Measurements from ENCODE around the gene POR. TPM values are rescaled to one million over a fixed set of nuclear protein-coding genes. Genes with fewer than 3 reads are reported as not detected.
A peak's percentile ranks its signal among the peaks of the same experiment; 100 is the strongest.
"Not testable (repeated sequence)": the region's sequence is repeated elsewhere in the genome, so short reads cannot be mapped to it uniquely, and the experiment has no call there.

POR gene
- total RNA-seq, 1 donor from 2014 or later = 232 TPM

- Histone ChIP-seq H3K36me3 (peaks cover 15% of the 10 kb centered on the region), H3K27me3 (no peaks in the 10 kb centered on the region), H3K4me3 (no peak overlapping the region), H3K9me3 (no peaks in the 10 kb centered on the region), H3K27ac (peak overlapping the region; percentile 30), H3K4me1 (peaks cover 28% of the 10 kb centered on the region)
- TF ChIP-seq CTCF (IDR thresholded peaks at IDR 0.05) = no peak
- intact Hi-C loops (cut with DNase I) = no loop called here
- DNase-seq = no peak
- no peak for ATAC-seq
These were observed 93.3 kb downstream of the POR start for GRCh38 chr7:76008156-76008687.

- DNase-seq = no peak
- ATAC-seq = peak; percentile 19
- no peak for TF ChIP-seq CTCF (IDR thresholded peaks at IDR 0.05)
- intact Hi-C loops (cut with DNase I) = no loop called here
- Histone ChIP-seq H3K36me3 (peaks cover 4% of the 10 kb centered on the region), H3K4me3 (no peak overlapping the region), H3K9me3 (no peaks in the 10 kb centered on the region), H3K27me3 (no peaks in the 10 kb centered on the region), H3K4me1 (peaks cover 28% of the 10 kb centered on the region), H3K27ac (peak overlapping the region; percentile 53)
These were observed 95.0 kb downstream of the POR start for GRCh38 chr7:76009672-76010600.

GRCh38 chr7:76011442-76011861, 96.5 kb downstream of the POR start:
- DNase-seq = no peak
- H3K9me3 ChIP-seq = no peaks in the 10 kb centered on the region
- H3K4me3 ChIP-seq = no peak overlapping the region
- intact Hi-C loops (cut with DNase I) = no loop called here
- H3K36me3 ChIP-seq = peaks cover 4% of the 10 kb centered on the region
- H3K4me1 ChIP-seq = peaks cover 28% of the 10 kb centered on the region
- ATAC-seq = peak; percentile 74
- no peak for TF ChIP-seq CTCF (IDR thresholded peaks at IDR 0.05)
- no peaks in the 10 kb centered on the region for H3K27me3 ChIP-seq
- H3K27ac ChIP-seq = peak overlapping the region; percentile 53

GRCh38 chr7:76016191-76016947, 101.4 kb downstream of the POR start:
- ATAC-seq (no peak), DNase-seq (no peak)
- Histone ChIP-seq H3K36me3 (peaks cover 4% of the 10 kb centered on the region), H3K27me3 (no peaks in the 10 kb centered on the region), H3K4me1 (peaks cover 4% of the 10 kb centered on the region), H3K4me3 (no peak overlapping the region), H3K27ac (no peak overlapping the region), H3K9me3 (no peaks in the 10 kb centered on the region)
- TF ChIP-seq CTCF (IDR thresholded peaks at IDR 0.05) = no peak
- intact Hi-C loops (cut with DNase I) = no loop called here

GRCh38 chr7:76018520-76018919, 103.6 kb downstream of the POR start:
- H3K36me3 ChIP-seq; DNase-seq; H3K27me3 ChIP-seq; ATAC-seq; H3K4me3 ChIP-seq; H3K9me3 ChIP-seq; H3K27ac ChIP-seq; intact Hi-C loops (cut with DNase I): not testable (repeated sequence)
- peaks cover 14% of the 10 kb centered on the region for H3K4me1 ChIP-seq
